Epidermal melanocyte (primary cell): ENCODE data around the gene TTC16.
A peak's percentile ranks its signal among the peaks of the same experiment; 100 is the strongest.

Source experiments
- DNase-seq: peaks from one replicate; pipeline ENCODE4 v3.0.0; 2011; ENCODE audit warnings: low spot score; ENCODE audit not compliant: insufficient read length

The TTC16 gene

GRCh38 chr9:127763918-127764384 is 48.1 kb downstream of the TTC16 start:
- no peak for DNase-seq

GRCh38 chr9:127765418-127765817 is 49.5 kb downstream of the TTC16 start:
- no peak for DNase-seq

- DNase-seq: no peak
Observed at GRCh38 chr9:127767410-127767809, 51.5 kb downstream of the TTC16 start.

- no peak for DNase-seq
Observed at GRCh38 chr9:127767909-127768331, 52.0 kb downstream of the TTC16 start.

GRCh38 chr9:127768698-127769097 is 52.8 kb downstream of the TTC16 start:
- no peak for DNase-seq

- no peak for DNase-seq
Observed at GRCh38 chr9:127769101-127769500, 53.2 kb downstream of the TTC16 start.

- DNase-seq: no peak
Observed at GRCh38 chr9:127769929-127770582, 54.2 kb downstream of the TTC16 start.

GRCh38 chr9:127770583-127770904 is 54.7 kb downstream of the TTC16 start:
- DNase-seq: no peak

- peak; percentile 87 for DNase-seq
Observed at GRCh38 chr9:127770905-127771569, 55.2 kb downstream of the TTC16 start.

GRCh38 chr9:127771570-127772189 is 55.8 kb downstream of the TTC16 start:
- DNase-seq: no peak

GRCh38 chr9:127772603-127773002 is 56.7 kb downstream of the TTC16 start:
- no peak for DNase-seq

- no peak for DNase-seq
Observed at GRCh38 chr9:127773272-127773671, 57.4 kb downstream of the TTC16 start.

- DNase-seq: no peak
Observed at GRCh38 chr9:127773981-127774380, 58.1 kb downstream of the TTC16 start.

GRCh38 chr9:127776195-127776923 is 60.5 kb downstream of the TTC16 start:
- DNase-seq: no peak

GRCh38 chr9:127776924-127777289 is 61.0 kb downstream of the TTC16 start:
- DNase-seq: no peak

- DNase-seq: no peak
Observed at GRCh38 chr9:127777368-127777980, 61.6 kb downstream of the TTC16 start.

GRCh38 chr9:127778280-127779135 is 62.6 kb downstream of the TTC16 start, which contains the start of gene SH2D3C:
Gene SH2D3C, minus strand, starts transcription at chr9:127778666. Its CDS starts 39 bp downstream, at chr9:127778627.
- DNase-seq: no peak

GRCh38 chr9:127779136-127779981 is 63.5 kb downstream of the TTC16 start:
- no peak for DNase-seq

- DNase-seq: no peak
Observed at GRCh38 chr9:127780126-127780885, 64.4 kb downstream of the TTC16 start.
